ENCODE measurements around the gene SASH1.
A peak's percentile ranks its signal among the peaks of the same experiment; 100 is the strongest.

SASH1 gene

DNA sequence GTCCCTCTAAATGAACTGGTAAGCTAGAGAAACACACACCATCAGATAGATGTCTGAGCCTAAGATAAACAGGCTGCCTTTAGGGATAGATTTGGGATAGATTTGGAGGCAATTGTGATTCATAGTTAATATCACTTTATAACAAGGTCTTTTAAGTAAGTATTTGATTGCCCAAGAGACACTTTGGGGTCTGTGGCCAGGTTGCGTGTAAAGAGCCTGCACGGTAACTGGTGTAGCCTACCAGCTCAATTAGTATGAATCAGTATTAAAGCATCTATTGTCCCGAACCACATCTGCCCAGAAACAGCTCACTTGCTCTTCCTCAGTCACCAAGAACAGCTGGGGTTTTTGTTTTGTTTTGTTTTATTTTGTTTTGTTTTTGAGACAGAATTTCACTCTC is 193.3 kb downstream of the SASH1 start:
- DNase-seq (ENCODE audit: low read depth): peak; percentile 86
- TF ChIP-seq, protein P1, sequence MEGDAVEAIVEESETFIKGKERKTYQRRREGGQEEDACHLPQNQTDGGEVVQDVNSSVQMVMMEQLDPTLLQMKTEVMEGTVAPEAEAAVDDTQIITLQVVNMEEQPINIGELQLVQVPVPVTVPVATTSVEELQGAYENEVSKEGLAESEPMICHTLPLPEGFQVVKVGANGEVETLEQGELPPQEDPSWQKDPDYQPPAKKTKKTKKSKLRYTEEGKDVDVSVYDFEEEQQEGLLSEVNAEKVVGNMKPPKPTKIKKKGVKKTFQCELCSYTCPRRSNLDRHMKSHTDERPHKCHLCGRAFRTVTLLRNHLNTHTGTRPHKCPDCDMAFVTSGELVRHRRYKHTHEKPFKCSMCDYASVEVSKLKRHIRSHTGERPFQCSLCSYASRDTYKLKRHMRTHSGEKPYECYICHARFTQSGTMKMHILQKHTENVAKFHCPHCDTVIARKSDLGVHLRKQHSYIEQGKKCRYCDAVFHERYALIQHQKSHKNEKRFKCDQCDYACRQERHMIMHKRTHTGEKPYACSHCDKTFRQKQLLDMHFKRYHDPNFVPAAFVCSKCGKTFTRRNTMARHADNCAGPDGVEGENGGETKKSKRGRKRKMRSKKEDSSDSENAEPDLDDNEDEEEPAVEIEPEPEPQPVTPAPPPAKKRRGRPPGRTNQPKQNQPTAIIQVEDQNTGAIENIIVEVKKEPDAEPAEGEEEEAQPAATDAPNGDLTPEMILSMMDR (conservative IDR thresholded peaks at IDR 0.05; ENCODE audit: control insufficient read depth, insufficient read depth, low read depth, low read length): no peak
- no peak overlapping the region for H3K4me3 ChIP-seq (ENCODE audit: control insufficient read depth, low read depth, low read length)

GRCh38 chr6:148538261-148539190 is 195.9 kb downstream of the SASH1 start:
- DNase-seq (ENCODE audit: low read depth): peak; percentile 67
- TF ChIP-seq, protein P1 (conservative IDR thresholded peaks at IDR 0.05; ENCODE audit: control insufficient read depth, insufficient read depth, low read depth, low read length): no peak
- no peak overlapping the region for H3K4me3 ChIP-seq (ENCODE audit: control insufficient read depth, low read depth, low read length)

- TF ChIP-seq, protein P1 (conservative IDR thresholded peaks at IDR 0.05; ENCODE audit: control insufficient read depth, insufficient read depth, low read depth, low read length): no peak
- H3K4me3 ChIP-seq (ENCODE audit: control insufficient read depth, low read depth, low read length): no peak overlapping the region
- DNase-seq (ENCODE audit: low read depth): no peak
These were observed 200.9 kb downstream of the SASH1 start for GRCh38 chr6:148543540-148543939.

GRCh38 chr6:148544421-148544820 is 201.8 kb downstream of the SASH1 start:
- TF ChIP-seq, protein P1 (conservative IDR thresholded peaks at IDR 0.05; ENCODE audit: control insufficient read depth, insufficient read depth, low read depth, low read length): no peak
- DNase-seq (ENCODE audit: low read depth): no peak
- H3K4me3 ChIP-seq (ENCODE audit: control insufficient read depth, low read depth, low read length): no peak overlapping the region

GRCh38 chr6:148545901-148546300 is 203.3 kb downstream of the SASH1 start:
- no peak overlapping the region for H3K4me3 ChIP-seq (ENCODE audit: control insufficient read depth, low read depth, low read length)
- DNase-seq (ENCODE audit: low read depth): no peak
- TF ChIP-seq, protein P1 (conservative IDR thresholded peaks at IDR 0.05; ENCODE audit: control insufficient read depth, insufficient read depth, low read depth, low read length): no peak

DNA sequence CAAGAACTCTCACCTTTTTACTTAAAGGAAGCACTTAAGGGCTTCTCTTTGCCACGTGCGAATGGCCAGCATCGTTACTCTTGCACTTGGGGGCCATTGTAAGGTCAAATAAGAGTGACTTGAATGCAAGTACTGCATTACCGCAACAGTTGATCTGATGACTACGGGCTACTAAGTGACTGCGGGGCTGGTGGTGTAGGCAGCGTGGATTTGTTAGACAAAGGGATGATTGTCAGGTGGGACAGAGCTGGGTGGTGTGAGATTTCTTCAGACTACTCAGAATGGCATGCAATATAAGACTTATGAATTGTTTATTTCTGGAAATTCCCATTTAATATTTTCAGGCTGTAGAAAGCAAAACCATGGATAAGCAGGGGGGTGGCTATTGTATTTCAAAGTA is 204.5 kb downstream of the SASH1 start:
- DNase-seq (ENCODE audit: low read depth): no peak
- no peak overlapping the region for H3K4me3 ChIP-seq (ENCODE audit: control insufficient read depth, low read depth, low read length)
- TF ChIP-seq, protein P1 (conservative IDR thresholded peaks at IDR 0.05; ENCODE audit: control insufficient read depth, insufficient read depth, low read depth, low read length): no peak

Data from fibroblast of mammary gland (primary cell).